NCI-H1092 (cell line): ENCODE results near the gene ZBED3.
A peak's percentile ranks its signal among the peaks of the same experiment; 100 is the strongest.

ENCODE experiments used
- DNase-seq: peaks from one replicate; lab custom pipeline; 2025; lab: John Stamatoyannopoulos, UW

The ZBED3 gene

GRCh38 chr5:77076961-77077828 is 9.9 kb downstream of the ZBED3 start:
- no peak for DNase-seq

- no peak for DNase-seq
Measured at GRCh38 chr5:77074745-77075144, 12.3 kb downstream of the ZBED3 start.

GRCh38 chr5:77073667-77074066 is 13.4 kb downstream of the ZBED3 start:
- no peak for DNase-seq

GRCh38 chr5:77066823-77067442 is 20.2 kb downstream of the ZBED3 start:
- no peak for DNase-seq

- DNase-seq, result no peak
Measured at GRCh38 chr5:77066184-77066583, 20.9 kb downstream of the ZBED3 start.

GRCh38 chr5:77065256-77065655 is 21.8 kb downstream of the ZBED3 start:
- no peak for DNase-seq

- DNase-seq, result no peak
Measured at GRCh38 chr5:77064040-77064439, 23.0 kb downstream of the ZBED3 start.

- DNase-seq, result no peak
Measured at GRCh38 chr5:77046416-77047073, 40.5 kb downstream of the ZBED3 start.

- no peak for DNase-seq
Measured at GRCh38 chr5:77035950-77036349, 51.1 kb downstream of the ZBED3 start.

GRCh38 chr5:77033338-77033737 is 53.7 kb downstream of the ZBED3 start:
- DNase-seq, result no peak

GRCh38 chr5:77032635-77033034 is 54.5 kb downstream of the ZBED3 start:
- no peak for DNase-seq

- no peak for DNase-seq
Measured at GRCh38 chr5:77031891-77032290, 55.2 kb downstream of the ZBED3 start.

- DNase-seq, result peak; percentile 87
Measured at GRCh38 chr5:77030097-77031071, 56.7 kb downstream of the ZBED3 start, which contains the start of gene AGGF1. Gene AGGF1, plus strand, starts transcription at chr5:77030404. Its CDS starts 363 bp downstream, at chr5:77030767.

- DNase-seq, result no peak
Measured at GRCh38 chr5:77029376-77029885, 57.7 kb downstream of the ZBED3 start.

GRCh38 chr5:77028631-77029375 is 58.3 kb downstream of the ZBED3 start:
- no peak for DNase-seq

- no peak for DNase-seq
Measured at GRCh38 chr5:77024490-77024889, 62.6 kb downstream of the ZBED3 start.

- DNase-seq, result no peak
Measured at GRCh38 chr5:77022511-77023417, 64.3 kb downstream of the ZBED3 start.
